HL-60/S4 treated with retinoic acid at 250 ng/mL for 4 days and 3 days (cell line): ENCODE measurements around the gene EIF2B5.
"Not testable (repeated sequence)": the region's sequence is repeated elsewhere in the genome, so short reads cannot be mapped to it uniquely, and the experiment has no call there.

ENCODE experiments used
- in situ Hi-C: fragments of 300-500 bp; cut with MboI; formaldehyde crosslinking; loops from 2 replicates; pipeline ENCODE4 v1.7.0; 2022; ENCODE audit warnings: low sequenced_read_pairs

EIF2B5 gene

GRCh38 chr3:184135149-184135910 is at the start of gene EIF2B5:
TSS of gene EIF2B5 (plus strand) at chr3:184135358. CDS start at chr3:184135386, 28 bp downstream.
- in situ Hi-C loops, result no loop called here

- in situ Hi-C loops, result no loop called here
Measured at GRCh38 chr3:184085389-184085852, 49.7 kb upstream of the EIF2B5 start.

DNA sequence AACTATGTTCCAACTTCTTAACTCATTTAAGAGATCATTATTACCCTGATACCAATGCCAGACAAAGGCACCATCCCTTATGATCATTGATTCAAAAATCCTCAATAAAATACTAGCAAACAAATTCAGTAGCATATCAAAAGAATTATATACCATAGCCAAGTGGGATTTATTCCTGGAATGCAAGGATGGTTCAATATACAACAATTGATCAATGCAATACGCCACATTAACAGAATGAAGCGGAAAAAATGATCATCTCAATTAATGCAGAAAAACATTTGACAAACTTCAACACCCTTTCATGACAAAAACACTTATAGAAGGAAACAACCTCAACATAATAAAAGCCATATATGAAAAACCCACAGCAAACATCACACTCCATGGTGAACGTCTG is 43.0 kb upstream of the EIF2B5 start:
- in situ Hi-C loops, result no loop called here

- in situ Hi-C loops, result no loop called here
Measured at GRCh38 chr3:184096811-184097383, 38.3 kb upstream of the EIF2B5 start, which contains the start of gene HTR3E. TSS of gene HTR3E (plus strand) at chr3:184097064. CDS start at chr3:184097530, 466 bp downstream.

- in situ Hi-C loops, result no loop called here
Measured at GRCh38 chr3:184097556-184097955, 37.6 kb upstream of the EIF2B5 start.

GRCh38 chr3:184099806-184100686 is 35.1 kb upstream of the EIF2B5 start:
- in situ Hi-C loops, result no loop called here

DNA sequence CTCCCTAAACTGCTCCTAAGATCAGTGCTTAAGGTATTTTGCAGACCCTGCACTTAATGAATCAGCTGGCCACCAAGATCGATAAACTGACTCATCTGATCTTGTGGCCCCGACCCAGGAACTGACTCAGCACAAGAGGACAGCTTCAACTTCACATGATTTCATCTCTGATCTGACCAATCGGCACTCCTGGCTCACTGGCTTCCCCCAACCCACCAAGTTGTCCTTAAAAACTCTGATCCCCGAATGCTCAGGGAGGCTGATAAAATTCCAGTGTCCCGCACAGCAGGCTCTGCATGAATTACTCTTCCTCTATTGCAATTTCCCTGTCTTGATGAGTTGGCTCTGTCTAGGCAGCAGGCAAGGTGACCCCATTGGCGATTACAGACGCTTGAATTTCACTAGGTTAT is 24.8 kb upstream of the EIF2B5 start:
- in situ Hi-C loops, result no loop called here

GRCh38 chr3:184116017-184116416 is 19.1 kb upstream of the EIF2B5 start:
- in situ Hi-C loops, result no loop called here

GRCh38 chr3:184117636-184118035 is 17.5 kb upstream of the EIF2B5 start:
- in situ Hi-C loops, result no loop called here

- in situ Hi-C loops, result not testable (repeated sequence)
Measured at GRCh38 chr3:184121031-184121430, 14.1 kb upstream of the EIF2B5 start.

DNA sequence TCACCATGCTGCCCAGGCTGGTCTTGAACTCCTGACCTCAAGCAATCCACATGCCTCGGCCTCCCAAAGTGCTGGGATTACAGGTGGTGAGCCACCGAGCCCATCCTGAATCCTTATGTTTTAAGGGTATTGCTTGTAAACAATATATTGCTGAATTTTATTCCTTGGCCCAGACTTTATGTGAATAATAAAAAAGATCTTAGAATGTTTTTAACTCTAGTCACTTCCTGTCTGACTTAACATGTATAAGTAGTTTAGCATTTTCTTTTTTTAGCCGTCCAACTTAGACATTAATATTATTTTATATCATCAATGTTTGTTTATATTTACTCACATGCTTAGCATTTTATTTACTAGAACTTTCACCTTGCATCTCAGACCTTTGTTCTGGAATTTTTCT is 9.2 kb upstream of the EIF2B5 start:
- in situ Hi-C loops, result no loop called here

- in situ Hi-C loops, result no loop called here
Measured at GRCh38 chr3:184129012-184129411, 6.1 kb upstream of the EIF2B5 start.

- in situ Hi-C loops, result no loop called here
Measured at GRCh38 chr3:184132945-184133344, 2.2 kb upstream of the EIF2B5 start.

GRCh38 chr3:184133840-184134745 is 1.1 kb upstream of the EIF2B5 start:
- in situ Hi-C loops, result no loop called here

DNA sequence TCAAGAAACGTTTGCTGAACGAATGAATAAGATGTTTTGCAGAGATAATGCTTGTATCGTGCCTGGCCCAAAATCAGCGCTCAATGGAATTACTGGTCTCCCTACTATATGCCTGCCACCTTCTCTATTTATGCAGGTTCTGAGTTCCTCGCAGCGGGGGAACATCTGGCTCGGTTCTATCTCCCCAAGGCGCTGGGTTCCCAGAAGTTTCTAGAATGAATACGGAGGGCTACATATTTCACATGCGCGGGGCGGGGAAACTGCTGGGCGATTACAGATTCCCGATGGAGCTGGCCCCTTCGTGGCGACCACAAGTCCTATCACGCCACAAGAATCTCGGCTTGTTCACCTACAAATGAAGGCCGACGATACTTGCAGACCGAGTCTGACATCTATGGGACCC is 411 bp upstream of the EIF2B5 start:
- in situ Hi-C loops, result no loop called here

GRCh38 chr3:184135911-184136260 is 728 bp downstream of the EIF2B5 start:
- in situ Hi-C loops, result no loop called here

DNA sequence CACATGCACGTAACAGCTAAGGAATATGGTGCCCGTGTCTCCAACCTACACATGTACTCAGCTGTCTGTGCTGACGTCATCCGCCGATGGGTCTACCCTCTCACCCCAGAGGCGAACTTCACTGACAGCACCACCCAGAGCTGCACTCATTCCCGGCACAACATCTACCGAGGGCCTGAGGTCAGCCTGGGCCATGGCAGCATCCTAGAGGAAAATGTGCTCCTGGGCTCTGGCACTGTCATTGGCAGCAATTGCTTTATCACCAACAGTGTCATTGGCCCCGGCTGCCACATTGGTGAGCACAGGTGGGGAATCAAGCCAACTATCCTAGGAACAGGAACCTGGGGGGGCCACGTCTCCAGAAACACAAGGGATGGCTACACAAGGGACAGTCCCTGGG is 5.3 kb downstream of the EIF2B5 start:
- in situ Hi-C loops, result no loop called here

DNA sequence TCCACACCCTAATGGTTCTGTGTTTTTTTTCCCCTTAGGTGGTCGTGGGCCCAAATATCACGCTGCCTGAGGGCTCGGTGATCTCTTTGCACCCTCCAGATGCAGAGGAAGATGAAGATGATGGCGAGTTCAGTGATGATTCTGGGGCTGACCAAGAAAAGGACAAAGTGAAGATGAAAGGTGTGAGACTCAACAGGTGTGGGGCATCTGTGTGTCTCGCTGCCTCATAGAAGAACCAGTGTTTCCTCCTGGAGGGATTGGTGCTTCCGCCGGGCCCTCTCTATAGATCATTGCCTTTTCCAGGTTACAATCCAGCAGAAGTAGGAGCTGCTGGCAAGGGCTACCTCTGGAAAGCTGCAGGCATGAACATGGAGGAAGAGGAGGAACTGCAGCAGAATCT is 7.0 kb downstream of the EIF2B5 start:
- in situ Hi-C loops, result no loop called here

DNA sequence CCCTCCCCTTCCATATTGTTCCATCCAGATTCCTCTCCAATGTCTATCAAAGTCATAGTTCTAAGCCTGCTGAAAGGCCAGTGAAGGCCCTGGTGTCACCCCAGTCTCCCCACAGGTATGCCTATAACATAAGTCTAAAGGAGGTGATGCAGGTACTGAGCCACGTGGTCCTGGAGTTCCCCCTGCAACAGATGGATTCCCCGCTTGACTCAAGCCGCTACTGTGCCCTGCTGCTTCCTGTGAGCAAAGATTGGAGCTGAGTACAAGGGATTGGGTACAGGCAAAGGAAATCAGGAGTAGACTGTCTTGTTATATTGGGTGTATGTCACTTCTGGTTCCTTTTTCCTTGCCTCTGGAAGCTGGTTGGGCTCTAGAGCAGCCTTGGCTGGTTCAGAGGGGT is 8.2 kb downstream of the EIF2B5 start:
- in situ Hi-C loops, result no loop called here

DNA sequence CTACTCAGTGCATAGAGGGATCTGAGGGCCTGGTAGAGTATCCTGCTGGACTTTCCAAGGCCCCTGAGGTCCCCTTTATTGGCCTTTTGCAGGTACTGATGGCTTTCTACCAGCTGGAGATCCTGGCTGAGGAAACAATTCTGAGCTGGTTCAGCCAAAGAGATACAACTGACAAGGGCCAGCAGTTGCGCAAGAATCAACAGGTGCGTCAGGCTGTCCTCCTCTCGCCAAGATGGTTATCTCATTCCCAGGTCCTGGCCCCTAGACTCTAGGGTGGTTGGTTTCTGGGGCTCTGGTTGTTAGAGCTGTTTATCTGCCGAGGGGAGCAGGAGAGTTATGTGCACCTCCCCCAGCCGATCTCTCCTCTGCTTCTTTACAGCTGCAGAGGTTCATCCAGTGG is 9.3 kb downstream of the EIF2B5 start:
- in situ Hi-C loops, result no loop called here

DNA sequence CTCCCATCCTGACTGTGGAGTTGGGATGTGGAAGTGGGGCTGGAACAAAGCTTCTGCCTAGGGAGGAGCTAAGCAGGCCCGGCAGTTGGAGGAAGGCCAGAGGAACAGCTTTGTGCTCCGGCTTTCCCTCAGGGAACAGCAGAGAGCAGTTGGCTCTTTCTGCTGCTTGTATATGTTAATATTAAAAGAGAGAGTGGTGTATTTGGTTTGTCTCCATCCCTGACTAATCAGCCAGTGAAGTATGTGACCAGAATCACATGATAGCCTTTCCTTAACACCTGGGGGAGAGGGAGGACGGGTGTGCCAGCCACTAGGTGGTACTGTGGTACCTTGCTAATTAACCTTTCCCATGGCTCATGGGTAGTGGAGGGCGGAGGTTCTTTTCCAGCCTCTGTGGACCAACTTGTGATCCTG is 10.0 kb downstream of the EIF2B5 start:
- in situ Hi-C loops, result no loop called here
